Hepatic stellate cell (primary cell): ENCODE results near the gene ZNF827.

Source experiments
- DNase-seq: peaks from one replicate; pipeline ENCODE4 v3.0.0; 2011; ENCODE audit warnings: low spot score

The ZNF827 gene, protein sequence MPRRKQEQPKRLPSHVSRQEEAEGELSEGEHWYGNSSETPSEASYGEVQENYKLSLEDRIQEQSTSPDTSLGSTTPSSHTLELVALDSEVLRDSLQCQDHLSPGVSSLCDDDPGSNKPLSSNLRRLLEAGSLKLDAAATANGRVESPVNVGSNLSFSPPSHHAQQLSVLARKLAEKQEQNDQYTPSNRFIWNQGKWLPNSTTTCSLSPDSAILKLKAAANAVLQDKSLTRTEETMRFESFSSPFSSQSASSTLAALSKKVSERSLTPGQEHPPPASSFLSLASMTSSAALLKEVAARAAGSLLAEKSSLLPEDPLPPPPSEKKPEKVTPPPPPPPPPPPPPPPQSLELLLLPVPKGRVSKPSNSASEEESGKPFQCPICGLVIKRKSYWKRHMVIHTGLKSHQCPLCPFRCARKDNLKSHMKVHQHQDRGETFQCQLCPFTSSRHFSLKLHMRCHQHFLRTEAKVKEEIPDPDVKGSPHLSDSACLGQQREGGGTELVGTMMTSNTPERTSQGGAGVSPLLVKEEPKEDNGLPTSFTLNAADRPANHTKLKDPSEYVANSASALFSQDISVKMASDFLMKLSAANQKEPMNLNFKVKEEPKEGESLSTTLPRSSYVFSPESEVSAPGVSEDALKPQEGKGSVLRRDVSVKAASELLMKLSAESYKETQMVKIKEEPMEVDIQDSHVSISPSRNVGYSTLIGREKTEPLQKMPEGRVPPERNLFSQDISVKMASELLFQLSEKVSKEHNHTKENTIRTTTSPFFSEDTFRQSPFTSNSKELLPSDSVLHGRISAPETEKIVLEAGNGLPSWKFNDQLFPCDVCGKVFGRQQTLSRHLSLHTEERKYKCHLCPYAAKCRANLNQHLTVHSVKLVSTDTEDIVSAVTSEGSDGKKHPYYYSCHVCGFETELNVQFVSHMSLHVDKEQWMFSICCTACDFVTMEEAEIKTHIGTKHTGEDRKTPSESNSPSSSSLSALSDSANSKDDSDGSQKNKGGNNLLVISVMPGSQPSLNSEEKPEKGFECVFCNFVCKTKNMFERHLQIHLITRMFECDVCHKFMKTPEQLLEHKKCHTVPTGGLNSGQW

DNA sequence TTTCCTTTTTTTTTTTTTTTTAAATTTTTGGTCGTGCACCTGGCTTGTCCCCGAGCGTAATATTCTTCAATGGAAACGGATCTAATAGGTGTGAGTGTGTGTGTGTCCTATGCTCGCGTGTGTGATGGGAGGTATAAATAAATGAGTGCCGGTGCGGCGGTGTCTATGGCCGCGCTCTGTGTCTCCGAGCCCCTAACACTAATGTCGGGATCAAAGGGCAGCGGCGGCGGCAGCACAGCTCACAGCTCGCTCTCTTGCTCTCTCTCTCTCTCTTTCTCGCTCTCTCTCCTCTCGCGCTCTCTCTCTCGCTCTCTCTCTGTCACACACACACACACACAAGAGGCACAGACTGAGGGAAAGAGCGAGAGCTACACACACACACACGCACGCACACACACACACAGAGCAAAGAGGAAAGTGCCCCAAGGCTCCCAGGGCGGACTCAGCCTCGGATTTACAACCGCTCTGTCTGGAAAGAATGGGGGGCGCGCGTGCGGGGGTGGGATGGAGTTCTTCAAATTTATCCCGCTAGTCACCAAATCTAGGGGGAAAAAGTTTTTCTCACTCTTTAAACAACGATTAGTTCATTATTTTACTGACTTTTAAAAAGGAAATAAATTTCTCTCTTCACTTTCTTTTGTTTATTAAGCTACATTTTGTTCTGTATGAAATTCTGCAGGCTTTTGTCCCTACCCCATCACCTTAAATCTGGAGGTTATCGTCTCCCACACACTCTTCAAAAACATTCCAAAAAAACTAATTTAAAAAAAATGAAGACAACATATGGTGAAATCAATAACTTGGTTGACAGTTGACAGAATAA lies at the start of gene ZNF827:
TSS of gene ZNF827 (minus strand) at position 206 of the 823 bp plus-strand sequence. CDS start 416 bp downstream, outside the sequence.
- peak; percentile 31 for DNase-seq

DNA sequence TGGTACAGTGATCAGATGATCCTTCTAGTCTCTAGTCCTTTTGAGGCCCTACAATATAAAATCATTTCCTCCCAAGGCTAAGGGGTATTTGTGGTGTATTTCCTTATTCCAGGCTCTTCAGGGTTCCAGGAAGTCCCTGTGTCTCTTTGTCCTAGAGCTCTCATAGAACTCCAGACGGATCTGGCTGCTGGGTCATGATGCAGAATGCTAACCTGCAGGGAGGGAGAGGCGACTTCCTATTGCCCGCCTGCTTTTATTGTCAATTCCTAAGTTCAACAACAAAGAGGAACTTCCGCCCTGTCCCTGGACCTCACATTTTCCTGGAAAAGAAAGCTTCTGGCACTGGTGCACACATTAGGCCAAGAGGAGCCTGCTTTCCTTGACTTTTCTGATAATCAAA lies 45.9 kb upstream of the ZNF827 start:
- DNase-seq: no peak

GRCh38 chr4:145982791-145983190 lies 44.2 kb upstream of the ZNF827 start:
- DNase-seq: no peak

DNA sequence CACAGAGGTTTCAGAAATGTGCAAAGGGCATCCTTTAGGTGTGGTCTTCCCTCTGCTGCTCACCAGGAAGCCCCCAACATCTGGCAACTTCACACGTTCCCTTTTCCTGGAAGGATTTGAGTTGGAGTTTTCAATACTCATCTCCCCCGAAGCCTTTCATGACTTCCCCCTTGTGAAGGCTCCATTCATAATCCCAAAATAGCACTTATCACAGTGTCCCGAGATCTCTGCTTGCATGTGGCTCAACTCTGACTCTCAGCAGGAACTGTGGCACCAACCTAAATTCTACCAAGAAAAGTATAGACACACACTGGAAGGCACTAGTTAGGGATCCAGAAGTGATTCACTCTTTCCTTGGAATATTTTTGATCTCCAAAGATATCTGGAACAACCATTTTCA lies 40.5 kb upstream of the ZNF827 start:
- no peak for DNase-seq

DNA sequence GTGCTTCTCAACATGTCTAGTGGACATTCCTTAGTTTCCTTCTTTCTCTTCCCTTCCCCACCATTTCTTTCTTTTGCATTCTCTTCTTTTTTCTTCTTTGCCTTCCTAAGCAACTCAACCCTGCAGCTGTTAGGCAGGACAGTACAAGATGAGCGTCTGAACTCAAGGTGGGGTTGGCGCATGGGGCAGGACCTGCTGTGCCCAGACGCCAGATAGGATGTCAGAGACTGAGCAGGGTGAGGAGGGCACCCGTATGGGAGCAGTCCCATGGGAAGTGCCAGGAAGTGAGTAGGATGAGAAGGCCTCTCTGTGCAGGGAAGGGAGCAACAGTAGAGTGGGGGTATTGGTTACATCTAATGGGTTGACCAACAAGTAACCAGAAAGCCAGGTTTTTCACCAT lies 38.1 kb upstream of the ZNF827 start:
- DNase-seq: no peak

- no peak for DNase-seq
Observed at GRCh38 chr4:145960012-145960411, 21.4 kb upstream of the ZNF827 start.

- DNase-seq: no peak
Observed at GRCh38 chr4:145957302-145957701, 18.7 kb upstream of the ZNF827 start.

DNA sequence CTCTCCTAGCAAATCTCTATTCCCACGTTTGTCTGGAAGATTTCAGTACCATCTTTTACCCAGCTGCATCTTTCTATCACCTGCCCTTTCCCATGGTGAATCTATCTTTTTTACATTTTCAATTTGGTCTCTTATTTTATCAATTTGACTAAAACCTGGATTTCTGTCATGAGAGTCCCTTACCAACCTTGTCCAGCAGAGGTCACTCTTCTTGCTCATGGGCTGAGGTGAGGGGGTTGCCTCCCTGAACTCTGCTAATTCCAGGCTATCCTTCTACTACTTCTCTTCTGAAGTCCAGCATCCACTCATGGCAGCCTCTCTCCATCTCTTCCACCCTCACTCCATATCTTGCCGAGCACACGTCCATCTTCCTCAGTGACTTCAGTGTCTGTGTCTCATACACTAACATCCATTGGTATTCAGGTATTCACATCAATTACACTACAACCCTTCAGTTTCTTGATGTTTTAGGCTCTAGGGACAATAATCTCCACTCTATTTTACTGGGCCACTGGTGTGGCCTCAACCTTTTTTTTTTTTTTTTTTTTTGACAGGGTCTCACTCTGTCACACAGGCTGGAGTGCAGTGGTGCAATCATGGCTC lies 17.8 kb upstream of the ZNF827 start:
- peak; percentile 21 for DNase-seq

DNA sequence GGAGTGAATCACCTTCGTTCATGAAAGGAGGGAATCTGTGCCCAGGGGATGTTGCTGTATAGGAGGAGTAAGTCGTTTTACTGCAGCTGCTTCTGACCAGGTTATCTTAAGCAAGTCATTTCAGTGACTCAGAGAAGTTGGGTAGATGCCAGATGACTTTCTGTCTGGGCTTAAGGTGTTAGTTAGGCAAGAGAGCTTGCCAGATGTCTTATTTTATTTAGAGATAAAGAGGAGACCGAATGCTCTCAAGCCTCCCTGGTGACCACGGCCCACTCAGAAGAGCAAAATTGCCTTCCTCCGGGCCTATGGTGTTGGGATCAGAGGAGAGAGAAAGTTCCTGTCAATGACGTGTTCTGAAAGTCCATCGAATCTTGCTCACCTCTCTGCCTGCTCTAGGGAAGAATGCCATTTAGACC lies 16.3 kb upstream of the ZNF827 start:
- no peak for DNase-seq

DNA sequence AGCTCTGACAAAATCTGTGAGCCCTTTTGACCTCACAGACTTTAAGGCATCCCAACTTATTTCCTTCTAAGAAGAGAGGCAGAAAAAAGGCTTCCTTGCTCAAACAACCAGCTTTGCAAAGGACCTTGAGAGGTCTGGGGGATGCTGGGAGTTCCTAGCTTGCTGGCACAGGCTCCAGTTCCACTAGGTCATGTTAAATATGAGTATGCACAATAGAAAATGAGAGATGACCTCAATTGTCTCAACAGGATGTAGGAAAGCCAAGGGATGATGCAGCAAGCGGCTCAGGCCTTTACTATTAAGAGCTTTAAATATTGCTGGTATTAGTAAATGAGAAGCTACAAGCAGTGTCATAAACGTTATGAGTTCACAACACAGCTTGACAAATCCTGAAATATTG lies 13.3 kb upstream of the ZNF827 start:
- no peak for DNase-seq

GRCh38 chr4:145945431-145946155 lies 7.0 kb upstream of the ZNF827 start:
- no peak for DNase-seq

DNA sequence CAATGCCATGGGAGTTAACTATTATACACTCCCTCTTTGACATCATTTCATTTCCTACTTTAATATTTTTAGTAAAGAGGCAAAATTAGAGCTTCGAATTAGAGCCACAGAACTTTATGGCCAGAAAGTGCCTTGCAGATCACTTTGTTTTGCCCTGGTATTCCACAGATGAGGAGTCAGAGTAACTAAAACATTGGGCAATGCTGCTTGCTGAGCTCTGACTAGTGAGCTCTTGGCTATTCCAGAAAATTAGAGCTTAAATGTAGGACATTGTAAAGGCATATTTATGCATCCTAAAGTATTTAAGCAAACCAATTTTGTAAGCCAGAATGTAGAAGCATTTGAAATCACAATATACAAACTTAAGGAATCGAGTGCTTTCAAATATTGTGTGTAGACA lies 6.3 kb upstream of the ZNF827 start:
- DNase-seq: no peak

DNA sequence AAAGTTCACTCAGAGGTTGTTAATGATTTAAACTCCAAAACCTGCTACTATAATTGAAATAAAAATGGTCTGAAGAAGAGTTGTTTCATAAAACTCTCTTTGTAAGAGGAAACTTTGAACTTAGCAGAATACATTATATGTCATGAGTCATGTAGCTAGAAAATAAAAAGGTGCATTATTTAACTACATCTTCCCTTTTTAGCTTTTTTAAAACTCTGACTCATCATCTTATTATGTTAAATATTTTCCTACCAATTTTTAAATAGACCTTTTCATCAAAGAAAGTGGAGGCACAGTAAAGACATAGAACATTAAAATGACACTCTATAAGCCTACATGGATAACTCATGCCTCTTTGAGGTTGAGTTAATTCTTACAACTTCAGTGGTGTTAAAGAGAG lies 1.2 kb upstream of the ZNF827 start:
- DNase-seq: no peak

DNA sequence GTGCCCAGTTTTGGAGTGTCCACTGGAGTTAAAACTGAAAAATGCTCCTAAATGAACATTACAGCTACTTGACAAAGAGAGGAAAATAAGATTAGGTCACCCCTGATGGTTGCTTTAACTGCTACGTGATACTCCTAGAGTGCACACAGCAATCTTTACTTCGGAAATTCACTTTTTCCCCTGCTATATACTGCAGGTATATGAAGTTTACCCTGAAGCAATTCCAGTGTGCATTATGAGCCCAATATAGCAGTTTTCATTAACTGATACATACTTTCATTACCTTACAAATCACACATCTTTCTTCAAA lies 773 bp upstream of the ZNF827 start:
- DNase-seq: no peak

DNA sequence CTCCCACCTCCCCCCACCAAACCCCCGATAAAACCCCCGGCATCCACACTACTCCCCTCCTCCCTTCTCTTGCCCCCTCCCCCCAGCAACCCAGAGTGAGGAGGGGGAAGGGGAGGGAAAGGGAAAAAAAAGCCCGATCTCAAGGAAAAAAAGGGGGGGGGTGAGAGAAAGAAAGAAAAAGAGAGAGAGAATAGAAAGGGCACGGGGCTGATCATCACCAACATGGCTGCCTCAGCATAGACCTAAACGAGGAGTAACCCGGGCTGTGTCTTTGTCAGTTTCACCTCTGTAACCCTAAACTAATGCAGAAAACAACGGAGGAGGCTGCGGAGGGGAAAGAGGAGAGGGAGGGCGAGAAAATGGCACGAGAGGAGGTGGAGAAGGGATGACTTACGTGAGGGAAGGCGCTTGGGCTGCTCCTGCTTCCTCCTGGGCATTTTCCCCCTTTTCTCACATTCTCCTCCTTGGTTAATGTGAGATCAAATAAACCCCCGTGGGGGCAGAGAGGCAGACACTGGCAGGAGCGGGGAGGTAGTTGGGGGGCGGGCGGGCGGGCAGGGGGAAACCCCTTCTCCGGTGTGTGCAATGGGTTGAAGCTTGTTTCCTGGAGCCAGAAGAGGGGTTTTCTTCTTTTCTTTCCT lies 532 bp downstream of the ZNF827 start:
- DNase-seq: peak; percentile 47

DNA sequence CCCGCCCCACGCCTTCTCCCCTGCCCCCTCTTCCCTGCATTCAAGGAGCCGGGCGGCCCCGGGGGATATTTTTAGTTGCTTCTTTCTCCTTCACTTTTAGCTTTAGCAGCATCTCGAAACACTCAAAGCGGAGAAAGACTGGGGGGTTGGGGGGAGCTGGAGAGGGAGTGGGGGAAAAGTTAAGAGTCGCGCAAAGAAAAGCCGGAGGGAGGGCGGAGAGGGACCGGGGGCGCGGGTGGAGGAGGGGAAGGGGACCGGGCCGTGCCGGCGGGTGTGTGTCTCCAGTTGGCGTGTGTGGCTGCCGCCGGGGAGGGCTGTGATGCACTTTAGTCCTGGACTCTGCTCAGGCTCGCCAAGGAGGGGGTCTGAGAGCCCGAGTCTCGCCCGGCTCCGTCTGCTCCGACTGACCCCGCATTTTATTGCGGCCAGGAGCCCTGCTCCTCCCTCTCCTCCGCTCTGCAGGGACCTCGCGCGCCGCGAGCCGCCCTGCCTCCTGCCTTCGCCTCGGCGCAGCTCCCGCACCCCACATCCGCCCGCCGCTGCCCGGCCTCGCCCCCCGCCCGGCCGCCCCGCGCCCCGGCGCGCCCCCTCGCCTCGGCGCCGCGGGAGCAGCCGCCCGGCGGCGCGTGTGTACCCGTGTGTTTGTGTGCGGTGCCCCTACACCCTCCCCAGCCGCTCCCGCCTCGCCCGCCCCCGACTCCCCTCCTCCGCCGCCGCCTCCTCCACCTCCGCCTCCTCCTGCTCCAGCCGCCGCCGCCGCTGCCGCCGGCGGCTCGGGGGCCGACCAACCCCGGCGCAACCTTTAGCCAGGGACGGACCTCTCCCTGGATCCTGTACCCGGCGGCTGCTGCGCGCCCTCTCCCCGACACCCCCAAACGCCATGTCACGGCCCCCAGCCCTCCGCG lies 1.4 kb downstream of the ZNF827 start:
- DNase-seq: peak; percentile 61

GRCh38 chr4:145936142-145936996 lies 2.3 kb downstream of the ZNF827 start:
- peak; percentile 68 for DNase-seq
